ENCODE data around the gene FSTL1.
"Not testable (repeated sequence)": the region's sequence is repeated elsewhere in the genome, so short reads cannot be mapped to it uniquely, and the experiment has no call there.

Gene FSTL1

DNA sequence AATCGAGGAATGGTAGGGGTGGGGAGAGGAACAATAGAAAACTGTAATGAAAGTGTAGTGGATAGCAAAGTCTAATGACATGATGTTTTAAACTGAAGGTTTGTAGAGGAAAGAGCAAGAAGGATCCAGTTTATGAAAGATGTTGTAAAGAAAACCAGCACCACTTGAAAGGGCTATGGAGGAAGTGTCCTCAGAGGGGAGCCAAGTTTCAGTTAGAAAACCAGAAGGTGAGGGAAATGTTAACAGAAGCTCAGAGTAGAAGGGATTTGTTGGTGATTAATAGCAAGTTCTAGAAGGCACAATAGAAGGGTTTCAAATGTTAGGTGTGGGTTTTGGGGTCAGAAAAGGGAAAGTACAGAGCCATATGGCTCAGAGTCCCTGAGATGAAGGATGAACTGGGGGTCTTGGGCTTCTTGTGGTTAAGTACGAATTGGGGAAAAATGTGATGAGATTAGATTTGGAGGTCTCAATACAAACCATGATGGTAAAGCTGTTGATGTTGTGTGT is 67.8 kb downstream of the FSTL1 start:
- no peak for TF ChIP-seq REST (IDR thresholded peaks at IDR 0.05; ENCODE audit: insufficient replicate concordance, low read depth)
- no peak for TF ChIP-seq CTCF (IDR thresholded peaks at IDR 0.05; ENCODE audit: insufficient read depth, low read length)
- TF ChIP-seq SPI1 (IDR thresholded peaks at IDR 0.05; ENCODE audit: borderline replicate concordance, low read depth) = no peak
- no peak for TF ChIP-seq GABPA (IDR thresholded peaks at IDR 0.05; ENCODE audit: low read depth)
- no peak for DNase-seq (ENCODE audit: low read depth in 1 of 2, low spot score in 1 of 2)
- Histone ChIP-seq H3K27ac (replicated peaks) (no peak overlapping the region), H3K27me3 (ENCODE audit: insufficient read depth, poor library complexity, severe bottlenecking) (no peaks in the 10 kb centered on the region), H3K4me3 (replicated peaks; ENCODE audit: insufficient read depth, low read length) (no peak overlapping the region)

GRCh38 chr3:120381503-120381902 is 69.3 kb downstream of the FSTL1 start:
- DNase-seq (ENCODE audit: low read depth in 1 of 2, low spot score in 1 of 2) = no peak
- TF ChIP-seq SPI1 (IDR thresholded peaks at IDR 0.05; ENCODE audit: borderline replicate concordance, low read depth) (no peak), POLR2AphosphoS5 (IDR thresholded peaks at IDR 0.05; ENCODE audit: low read depth) (no peak), REST (IDR thresholded peaks at IDR 0.05; ENCODE audit: insufficient replicate concordance, low read depth) (no peak), CTCF (IDR thresholded peaks at IDR 0.05; ENCODE audit: insufficient read depth, low read length) (no peak), GABPA (IDR thresholded peaks at IDR 0.05; ENCODE audit: low read depth) (no peak)
- Histone ChIP-seq H3K27me3 (ENCODE audit: insufficient read depth, poor library complexity, severe bottlenecking) (no peaks in the 10 kb centered on the region), H3K27ac (replicated peaks) (no peak overlapping the region), H3K4me3 (replicated peaks; ENCODE audit: insufficient read depth, low read length) (no peak overlapping the region)

GRCh38 chr3:120377948-120378347 is 72.8 kb downstream of the FSTL1 start:
- H3K27ac ChIP-seq (replicated peaks); H3K27me3 ChIP-seq (ENCODE audit: insufficient read depth, poor library complexity, severe bottlenecking); H3K4me3 ChIP-seq (replicated peaks; ENCODE audit: insufficient read depth, low read length); DNase-seq (ENCODE audit: low read depth in 1 of 2, low spot score in 1 of 2): not testable (repeated sequence)

DNA sequence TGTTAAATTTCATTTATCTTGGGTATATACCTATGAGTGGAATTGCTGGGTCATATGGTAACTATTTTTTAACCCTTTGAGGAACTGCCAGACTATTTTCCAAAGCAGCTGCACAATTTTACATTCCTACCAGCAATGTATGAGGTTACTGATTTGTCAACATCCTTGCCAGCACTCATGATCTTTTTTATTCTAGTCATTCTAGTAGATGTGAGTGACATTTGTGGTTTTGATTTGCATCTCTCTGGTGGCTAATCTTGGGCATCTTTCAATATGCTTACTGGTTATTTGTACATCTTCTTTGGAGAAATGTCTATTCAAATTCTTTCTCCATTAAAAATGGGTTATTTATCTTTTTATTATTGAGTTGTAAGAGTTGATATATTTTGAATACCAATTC is 80.3 kb downstream of the FSTL1 start:
- peaks cover 2% of the 10 kb centered on the region for H3K27me3 ChIP-seq (ENCODE audit: insufficient read depth, poor library complexity, severe bottlenecking)
- no peak overlapping the region for H3K27ac ChIP-seq (replicated peaks)
- H3K4me3 ChIP-seq (replicated peaks; ENCODE audit: insufficient read depth, low read length) = no peak overlapping the region
- no peak for DNase-seq (ENCODE audit: low read depth in 1 of 2, low spot score in 1 of 2)
- TF ChIP-seq REST (IDR thresholded peaks at IDR 0.05; ENCODE audit: insufficient replicate concordance, low read depth) (no peak), CTCF (IDR thresholded peaks at IDR 0.05; ENCODE audit: insufficient read depth, low read length) (no peak), POLR2AphosphoS5 (IDR thresholded peaks at IDR 0.05; ENCODE audit: low read depth) (no peak), GABPA (IDR thresholded peaks at IDR 0.05; ENCODE audit: low read depth) (no peak), SPI1 (IDR thresholded peaks at IDR 0.05; ENCODE audit: borderline replicate concordance, low read depth) (no peak)
